Spinal cord (tissue), 10 donors: ENCODE data around the gene RNF220. TPM values are rescaled to one million over a fixed set of nuclear protein-coding genes. Genes with fewer than 3 reads are reported as not detected.
A peak's percentile ranks its signal among the peaks of the same experiment; 100 is the strongest.
"Not testable (repeated sequence)": the region's sequence is repeated elsewhere in the genome, so short reads cannot be mapped to it uniquely, and the experiment has no call there.

Experiments
- DNase-seq, 6 donors: peaks; one replicate each; pipeline versions ENCODE4 v3.0.0 to v3.0.0-alpha.2; 2013 to 2015; ENCODE audit warnings: low spot score in 6 of 6, low read depth in 4 of 6
- H3K27ac ChIP-seq: one replicate; pipeline ENCODE4 v1.5.1; 2013; ENCODE audit warnings: low read depth, low read length, control low read depth
- H3K27me3 ChIP-seq: one replicate; pipeline ENCODE4 v1.6.1; 2013; ENCODE audit warnings: low read length; ENCODE audit not compliant: control insufficient read depth, insufficient read depth
- H3K36me3 ChIP-seq: one replicate; pipeline ENCODE4 v1.6.1; 2013; ENCODE audit warnings: low read length; ENCODE audit not compliant: control insufficient read depth, insufficient read depth
- H3K4me1 ChIP-seq: one replicate; pipeline ENCODE4 v1.6.1; 2013; ENCODE audit warnings: low read length; ENCODE audit not compliant: control insufficient read depth, insufficient read depth
- H3K4me3 ChIP-seq: one replicate; pipeline ENCODE4 v1.5.1; 2013; ENCODE audit warnings: low read depth, low read length, control low read depth
- H3K9me3 ChIP-seq: one replicate; pipeline ENCODE4 v1.6.1; 2013; ENCODE audit warnings: low read length; ENCODE audit not compliant: control insufficient read depth, insufficient read depth
- WGBS: methylation state at CpG from one replicate; pipeline ENCODE4 v1.1.5; 2013; ENCODE audit warnings: missing lambda C conversion rate; ENCODE audit not compliant: insufficient coverage; 5-methylcytosine and 5-hydroxymethylcytosine counted together
- polyA plus RNA-seq, 2 donors: library from polyadenylated mRNA; unstranded; fragments of 120-200 nt; gene quantifications; one replicate each; pipeline ENCODE4 v1.2.1, GENCODE V29; 2013; ENCODE audit not compliant: insufficient read length in 2 of 2
- total RNA-seq, 2 donors: library from RNA; depleted of rRNA in 1 of 2; stranded (reverse); fragments of 120-200 nt in 1 of 2; fragments of >200 nt in 1 of 2; gene quantifications; one replicate each; pipeline versions ENCODE4 v1.2.3 to v1.2.4, GENCODE V29; 2013 to 2014
- donor health status: healthy.

Gene RNF220
- total and polyA plus RNA-seq, 4 donors = 43.0 to 123 (median 99.5) TPM

GRCh38 chr1:44688760-44689446 lies 283.8 kb downstream of the RNF220 start:
- no peak overlapping the region for H3K4me3 ChIP-seq
- WGBS = 89% methylated on average over 11 of the region's 12 CpGs
- DNase-seq = no peak
- H3K9me3 ChIP-seq = no peaks in the 10 kb centered on the region
- no peaks in the 10 kb centered on the region for H3K4me1 ChIP-seq
- no peaks in the 10 kb centered on the region for H3K27me3 ChIP-seq
- no peak overlapping the region for H3K27ac ChIP-seq
- H3K36me3 ChIP-seq = no peaks in the 10 kb centered on the region

DNA sequence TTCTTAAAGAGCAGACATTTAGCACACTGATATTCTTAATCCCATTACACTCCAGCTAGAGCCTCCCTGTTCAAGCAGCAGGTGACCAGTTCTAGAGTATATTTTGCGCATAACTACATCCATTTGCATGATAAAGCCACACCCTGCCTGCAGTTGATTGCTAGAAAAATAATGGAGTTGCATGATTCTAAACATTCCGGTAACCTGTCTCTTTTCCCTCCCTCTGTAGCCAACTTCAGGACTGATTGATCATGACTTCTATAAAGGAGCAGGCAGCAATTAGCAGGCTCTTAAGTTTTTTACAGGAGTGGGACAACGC lies 284.4 kb downstream of the RNF220 start:
- no peak for DNase-seq
- no peak overlapping the region for H3K4me3 ChIP-seq
- no peaks in the 10 kb centered on the region for H3K9me3 ChIP-seq
- no peak overlapping the region for H3K27ac ChIP-seq
- H3K4me1 ChIP-seq = no peaks in the 10 kb centered on the region
- no peaks in the 10 kb centered on the region for H3K27me3 ChIP-seq
- 72% methylated on average over 2 of the region's 3 CpGs for WGBS
- no peaks in the 10 kb centered on the region for H3K36me3 ChIP-seq

GRCh38 chr1:44693159-44693558 lies 288.1 kb downstream of the RNF220 start:
- no peak for DNase-seq
- Histone ChIP-seq H3K9me3 (no peaks in the 10 kb centered on the region), H3K27me3 (no peaks in the 10 kb centered on the region), H3K27ac (no peak overlapping the region), H3K36me3 (no peaks in the 10 kb centered on the region), H3K4me1 (peaks cover 4% of the 10 kb centered on the region), H3K4me3 (no peak overlapping the region)
- 100% methylated on average over 1 of the region's 2 CpGs for WGBS

DNA sequence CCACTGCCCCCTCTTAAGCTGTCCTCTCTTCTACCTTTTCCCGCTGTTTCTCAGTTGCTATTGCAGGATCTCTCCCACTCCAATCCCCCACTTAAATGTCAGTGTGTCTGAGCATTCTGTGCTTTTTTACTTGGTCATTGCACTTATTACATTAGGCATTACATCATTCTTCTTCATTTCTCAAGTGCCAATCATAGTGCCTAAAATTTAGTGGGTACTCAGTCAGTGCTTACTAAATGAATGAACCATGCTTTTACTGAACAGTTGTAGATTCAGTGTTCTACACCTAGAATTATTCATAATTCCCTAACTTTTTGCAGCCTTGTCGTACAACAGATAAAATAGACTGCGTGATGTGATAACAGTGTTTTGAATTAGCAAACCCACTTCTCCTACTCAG lies 288.8 kb downstream of the RNF220 start:
- Histone ChIP-seq H3K4me3 (no peak overlapping the region), H3K27me3 (no peaks in the 10 kb centered on the region), H3K9me3 (no peaks in the 10 kb centered on the region), H3K27ac (no peak overlapping the region), H3K36me3 (no peaks in the 10 kb centered on the region), H3K4me1 (peaks cover 4% of the 10 kb centered on the region)
- no peak for DNase-seq
- WGBS = 100% methylated on average over 1 of the region's 3 CpGs

DNA sequence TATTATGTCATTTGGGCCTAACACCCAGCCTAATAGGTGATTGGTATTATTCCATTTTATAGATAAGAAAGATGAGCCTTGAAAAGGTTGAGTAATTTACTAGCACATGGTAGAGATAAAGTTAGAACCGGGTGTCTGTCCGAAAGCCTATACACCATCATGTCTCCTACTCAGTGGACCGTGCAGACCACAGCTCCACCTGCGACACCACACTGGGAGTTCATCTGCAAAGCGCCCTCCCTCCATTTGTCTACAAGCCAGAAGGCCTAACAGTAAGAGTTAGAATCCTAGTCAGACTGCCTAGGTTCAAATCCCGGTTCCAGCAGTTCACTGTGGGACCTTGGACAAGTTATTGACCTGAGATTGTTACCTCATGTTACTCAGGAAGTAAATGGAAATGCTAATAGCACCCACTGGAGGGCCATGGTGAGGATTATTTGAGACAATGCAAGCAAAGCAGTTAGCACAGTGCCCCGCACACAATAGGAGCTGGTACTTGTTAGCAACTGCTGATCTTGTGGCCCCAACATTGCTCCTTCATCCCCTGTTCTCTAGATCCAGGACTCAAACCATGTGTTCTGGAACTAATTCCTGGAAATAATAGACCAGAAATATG lies 289.9 kb downstream of the RNF220 start:
- Histone ChIP-seq H3K36me3 (no peaks in the 10 kb centered on the region), H3K4me1 (peaks cover 4% of the 10 kb centered on the region), H3K27ac (no peak overlapping the region), H3K9me3 (no peaks in the 10 kb centered on the region), H3K27me3 (no peaks in the 10 kb centered on the region), H3K4me3 (no peak overlapping the region)
- 96% methylated on average over 5 of the region's 7 CpGs for WGBS
- DNase-seq = no peak

DNA sequence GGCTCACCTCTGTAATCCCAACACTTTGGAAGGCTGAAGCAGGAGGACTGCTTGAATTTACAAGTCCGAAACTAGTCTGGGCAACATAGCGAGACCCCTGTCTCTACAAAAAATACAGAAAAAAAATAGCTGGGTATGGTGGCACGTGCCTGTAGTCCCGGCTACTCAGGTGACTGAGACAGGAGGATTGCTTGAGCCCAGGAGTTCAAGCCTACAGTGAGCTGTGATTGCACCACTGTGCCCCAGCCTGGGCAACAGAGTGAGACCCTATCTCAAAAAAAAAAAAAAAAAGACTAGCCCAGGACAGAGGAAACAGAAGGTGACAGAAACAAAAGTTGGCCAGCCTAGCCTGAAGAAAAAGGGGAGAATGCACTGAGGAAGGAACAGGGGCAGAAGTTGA lies 290.6 kb downstream of the RNF220 start:
- Histone ChIP-seq H3K4me1 (peaks cover 4% of the 10 kb centered on the region), H3K4me3 (no peak overlapping the region)
- no CpG with 5 or more reads among the region's 4 CpGs for WGBS

DNA sequence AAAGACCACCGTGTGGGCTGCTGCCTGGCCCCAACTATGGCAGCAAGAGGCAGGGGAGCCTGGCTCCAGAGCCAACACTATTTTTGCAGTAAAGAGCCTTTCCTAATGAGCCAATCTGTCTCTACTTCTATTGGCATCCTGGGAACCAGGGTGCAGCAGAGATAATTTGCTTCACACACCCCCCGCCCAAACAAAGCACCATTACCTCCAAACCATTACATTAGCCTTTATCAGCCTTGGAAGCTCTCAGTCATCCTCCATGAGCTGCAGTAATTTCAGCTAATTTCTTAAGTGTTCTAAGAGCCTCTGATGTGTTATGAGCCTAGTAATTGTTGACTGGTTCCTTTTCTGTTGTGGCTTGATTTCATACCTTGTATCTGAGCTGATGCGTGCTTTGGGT lies 291.0 kb downstream of the RNF220 start:
- H3K4me3 ChIP-seq = no peak overlapping the region
- no peak overlapping the region for H3K27ac ChIP-seq
- H3K27me3 ChIP-seq = no peaks in the 10 kb centered on the region
- H3K36me3 ChIP-seq = no peaks in the 10 kb centered on the region
- peaks cover 4% of the 10 kb centered on the region for H3K4me1 ChIP-seq
- peak in 3 of 6 donors; percentile 40 to 93 (median 51) for DNase-seq
- no peaks in the 10 kb centered on the region for H3K9me3 ChIP-seq
- WGBS = 55% methylated on average over 2 of the region's 3 CpGs

More for the DNA sequence above, 290.6 kb downstream of the RNF220 start:
- H3K27me3 ChIP-seq = no peaks in the 10 kb centered on the region
- no peaks in the 10 kb centered on the region for H3K9me3 ChIP-seq
- H3K27ac ChIP-seq = no peak overlapping the region
- DNase-seq = no peak
- no peaks in the 10 kb centered on the region for H3K36me3 ChIP-seq

DNA sequence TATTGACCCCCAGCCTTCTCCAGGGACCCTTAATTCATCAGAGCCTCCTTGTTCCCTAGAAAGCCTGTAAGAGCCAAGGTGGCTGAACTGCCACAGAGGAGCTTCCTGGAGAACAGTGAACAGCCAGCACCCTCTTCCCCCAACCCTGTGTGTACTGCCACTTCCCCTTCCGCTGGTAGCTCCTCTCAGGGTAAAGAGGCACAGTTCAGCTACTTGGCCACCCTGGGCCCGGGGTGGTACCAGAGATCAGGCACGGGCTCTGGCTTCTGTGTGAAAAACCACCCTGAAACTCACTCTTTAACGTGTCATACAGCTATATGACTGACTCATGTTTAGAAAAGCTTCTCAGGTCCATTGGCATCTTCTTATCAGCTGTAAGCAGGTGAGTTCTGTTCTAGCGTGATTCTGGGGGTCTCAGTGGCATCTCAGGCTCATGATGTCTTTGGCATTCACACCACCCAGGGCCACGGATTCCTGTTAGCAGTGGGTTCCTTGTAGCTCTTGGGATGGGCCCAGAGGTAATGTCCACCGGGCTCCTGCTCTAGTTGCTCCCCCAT lies 291.8 kb downstream of the RNF220 start:
- DNase-seq = no peak
- Histone ChIP-seq H3K27me3 (no peaks in the 10 kb centered on the region), H3K4me3 (no peak overlapping the region), H3K27ac (no peak overlapping the region), H3K36me3 (no peaks in the 10 kb centered on the region), H3K9me3 (no peaks in the 10 kb centered on the region), H3K4me1 (peaks cover 4% of the 10 kb centered on the region)
- 86% methylated on average over 5 of the region's 7 CpGs for WGBS

DNA sequence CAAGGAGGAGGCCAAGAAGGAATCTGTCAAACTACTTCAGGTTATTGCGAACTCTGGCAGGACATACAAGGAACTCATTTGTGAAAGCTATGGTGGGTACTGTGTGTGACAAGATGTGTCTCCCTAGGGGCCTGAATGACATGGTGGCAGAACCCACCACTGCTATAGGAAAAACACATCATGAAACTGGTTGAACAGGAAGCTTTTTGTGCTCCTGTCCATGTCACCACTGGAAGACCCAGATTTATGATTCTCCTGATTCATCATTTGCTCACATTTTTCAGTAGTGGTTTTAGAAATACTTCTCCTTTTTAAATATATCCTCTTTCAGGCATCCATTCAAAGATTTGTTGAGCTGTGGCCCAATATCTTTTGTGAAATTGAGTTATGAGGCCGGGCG lies 293.1 kb downstream of the RNF220 start:
- Histone ChIP-seq H3K4me3 (no peak overlapping the region), H3K9me3 (no peaks in the 10 kb centered on the region), H3K4me1 (peaks cover 4% of the 10 kb centered on the region), H3K27me3 (no peaks in the 10 kb centered on the region), H3K36me3 (no peaks in the 10 kb centered on the region), H3K27ac (no peak overlapping the region)
- no peak for DNase-seq
- 100% methylated on average over 1 of the region's 3 CpGs for WGBS

GRCh38 chr1:44699375-44699774 lies 294.3 kb downstream of the RNF220 start:
- H3K27me3 ChIP-seq, H3K4me3 ChIP-seq, H3K4me1 ChIP-seq, H3K36me3 ChIP-seq, H3K27ac ChIP-seq, H3K9me3 ChIP-seq, DNase-seq: not testable (repeated sequence)
- WGBS = 100% methylated on average over 3 of the region's 9 CpGs
